ENCODE results near the gene NDUFS6. TPM values are rescaled to one million over a fixed set of nuclear protein-coding genes. Genes with fewer than 3 reads are reported as not detected.

NDUFS6 gene
- 10 to 100 TPM; 26.5 to 36.9 (median 34.5) TPM for total RNA-seq

DNA sequence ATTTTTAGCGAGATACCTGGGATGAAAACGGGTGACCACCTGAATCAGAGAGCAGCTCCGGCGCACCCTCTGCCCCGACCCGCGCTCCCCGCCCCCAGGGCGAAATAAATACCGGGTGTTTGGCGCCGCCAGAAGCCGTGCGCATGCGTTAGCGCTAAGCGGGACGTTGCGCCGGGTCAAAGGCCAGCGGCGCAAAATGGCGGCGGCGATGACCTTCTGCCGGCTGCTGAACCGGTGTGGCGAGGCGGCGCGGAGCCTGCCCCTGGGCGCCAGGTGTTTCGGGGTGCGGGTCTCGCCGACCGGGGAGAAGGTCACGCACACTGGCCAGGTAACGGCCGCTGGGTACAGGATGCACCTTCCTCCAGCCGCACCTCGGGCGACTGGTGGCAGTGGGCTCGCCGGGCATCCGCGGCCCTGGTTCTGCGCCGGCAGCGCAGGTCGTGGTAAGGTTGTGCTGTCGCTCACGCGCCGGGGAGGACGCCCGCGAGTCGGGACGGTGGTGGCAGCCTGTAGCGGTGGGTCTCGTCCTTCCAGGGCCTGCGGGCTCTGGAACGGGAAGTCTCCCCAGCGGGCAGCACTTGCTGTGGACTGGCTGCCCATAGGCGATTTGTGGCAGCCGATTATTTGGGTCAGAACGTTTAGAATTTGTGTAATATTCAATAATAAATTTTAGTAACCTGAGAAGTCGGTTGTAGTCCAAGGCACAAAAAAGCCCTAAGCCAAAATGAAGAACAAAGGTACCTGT is at the start of gene NDUFS6:
Gene NDUFS6, plus strand, starts transcription at position 186 of the 745 bp plus-strand sequence. Its CDS starts 11 bp downstream, at position 197.
- TF ChIP-seq CTCF (IDR thresholded peaks at IDR 0.05; ENCODE audit: low read depth) = no peak

DNA sequence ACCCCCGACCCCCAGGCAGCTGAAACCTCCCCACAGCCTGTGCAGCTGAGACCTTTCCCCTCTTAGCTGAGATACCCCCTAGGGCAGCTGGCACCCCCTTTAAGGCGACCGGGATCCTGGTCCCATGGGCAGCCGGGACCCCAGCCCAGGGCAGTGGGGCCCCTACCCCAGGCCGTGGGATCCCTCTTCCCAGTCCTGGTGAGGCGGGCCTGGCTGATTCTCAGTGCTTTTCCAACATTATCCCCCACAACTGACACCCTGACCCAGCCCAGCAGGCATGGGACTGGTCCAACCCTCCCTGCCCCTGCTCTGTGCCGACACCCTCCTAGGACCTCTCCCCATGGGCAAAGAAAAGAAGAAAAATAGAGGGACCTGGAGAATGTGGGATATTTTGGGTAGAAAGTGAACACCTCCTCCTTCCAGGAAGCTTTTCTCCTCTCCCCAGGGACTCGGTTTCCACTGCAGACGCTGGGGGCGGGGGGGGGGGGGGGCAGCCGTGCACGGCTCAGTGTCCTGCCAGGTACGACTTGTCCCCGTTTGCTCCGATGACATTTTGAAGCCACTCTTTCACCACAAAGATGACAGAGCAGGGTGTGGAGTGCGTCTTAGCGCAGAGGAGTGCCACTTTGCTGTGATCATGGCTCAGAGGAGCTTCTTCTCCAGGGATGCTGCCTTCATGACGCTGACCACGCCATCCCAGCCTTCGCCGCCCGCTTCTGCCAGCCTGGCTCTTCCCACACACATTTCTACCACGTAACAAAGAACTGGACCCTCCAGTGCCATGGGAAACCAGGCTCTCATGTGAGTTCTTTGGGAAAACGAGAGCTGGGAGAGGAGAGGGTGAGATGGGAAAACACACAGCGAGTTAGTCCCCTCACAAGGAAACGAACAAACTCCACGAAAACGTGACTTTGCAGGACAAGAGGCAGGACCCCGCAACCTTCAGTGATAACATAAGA is 49.1 kb upstream of the NDUFS6 start:
- no peak for TF ChIP-seq CTCF (IDR thresholded peaks at IDR 0.05; ENCODE audit: low read depth)

GRCh38 chr5:1752881-1753280 is 48.3 kb upstream of the NDUFS6 start:
- no peak for TF ChIP-seq CTCF (IDR thresholded peaks at IDR 0.05; ENCODE audit: low read depth)

DNA sequence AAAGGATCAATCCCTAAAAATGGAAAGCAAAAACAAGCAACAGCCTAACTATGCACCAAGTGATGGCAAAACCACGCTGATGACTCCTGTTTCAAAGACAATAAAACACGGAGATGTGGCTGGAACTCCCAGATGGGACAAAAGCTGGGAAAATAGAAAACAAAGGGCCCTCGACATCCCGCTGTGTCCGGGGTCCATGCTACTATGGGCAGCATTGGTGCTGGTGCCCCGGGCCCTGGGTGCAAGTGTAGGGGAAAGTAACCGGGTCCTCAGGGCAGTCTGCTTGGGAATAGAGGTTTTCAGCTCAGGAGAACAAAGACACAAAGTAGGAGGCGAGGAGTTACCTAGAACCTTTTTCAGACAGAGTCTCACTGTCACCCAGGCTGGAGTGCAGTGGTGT is 47.7 kb upstream of the NDUFS6 start:
- no peak for TF ChIP-seq CTCF (IDR thresholded peaks at IDR 0.05; ENCODE audit: low read depth)

DNA sequence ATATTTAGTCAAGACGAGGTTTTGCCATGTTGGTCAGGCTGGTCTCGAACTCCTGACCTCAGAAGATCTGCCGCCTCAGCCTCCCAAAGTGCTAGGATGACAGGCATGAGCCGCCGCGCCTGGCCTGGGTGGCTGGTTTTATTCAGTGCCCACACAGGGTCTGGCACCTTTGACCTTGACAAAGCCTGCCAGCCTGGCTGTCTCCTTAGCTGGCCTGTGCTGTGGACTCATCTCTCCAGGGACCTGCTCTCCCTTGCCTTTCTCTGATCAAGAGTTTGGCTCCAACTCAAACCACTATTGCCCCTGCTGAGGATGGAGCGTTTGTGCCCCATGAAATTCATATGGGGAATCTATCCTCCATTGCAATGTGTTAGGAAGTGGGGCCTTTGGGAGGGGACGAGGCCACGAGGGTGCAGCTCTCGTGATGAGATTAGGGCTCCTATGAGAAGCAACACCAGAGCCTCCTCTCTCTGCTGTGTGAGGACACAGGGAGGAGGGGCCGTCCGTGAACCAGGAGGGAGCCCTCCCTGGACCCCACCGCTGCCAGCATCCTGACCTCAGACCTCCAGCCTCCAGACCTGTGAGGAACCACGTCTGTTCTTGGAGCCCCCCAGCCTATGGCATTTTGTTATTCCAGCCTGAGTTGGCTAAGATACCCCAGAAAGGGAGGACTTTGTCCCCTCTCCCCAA is 46.5 kb upstream of the NDUFS6 start:
- no peak for TF ChIP-seq CTCF (IDR thresholded peaks at IDR 0.05; ENCODE audit: low read depth)

GRCh38 chr5:1755321-1755949 is 45.8 kb upstream of the NDUFS6 start:
- no peak for TF ChIP-seq CTCF (IDR thresholded peaks at IDR 0.05; ENCODE audit: low read depth)
